ENCODE results near the gene A3GALT2.

A3GALT2 gene

GRCh38 chr1:33337441-33337840 is 16.5 kb upstream of the A3GALT2 start:
- DNase-seq (ENCODE audit: low read depth) = no peak
- no peak for TF ChIP-seq CTCF (IDR thresholded peaks at IDR 0.05; ENCODE audit: control insufficient read depth, insufficient read depth, low read depth, low read length, missing control alignments)
- H3K4me3 ChIP-seq (ENCODE audit: control insufficient read depth, low read depth, low read length) = no peak overlapping the region

- DNase-seq (ENCODE audit: low read depth) = no peak
- TF ChIP-seq CTCF (IDR thresholded peaks at IDR 0.05; ENCODE audit: control insufficient read depth, insufficient read depth, low read depth, low read length, missing control alignments) = no peak
- H3K4me3 ChIP-seq (ENCODE audit: control insufficient read depth, low read depth, low read length) = no peak overlapping the region
Observed at GRCh38 chr1:33336580-33336979, 15.7 kb upstream of the A3GALT2 start.

- TF ChIP-seq CTCF (IDR thresholded peaks at IDR 0.05; ENCODE audit: control insufficient read depth, insufficient read depth, low read depth, low read length, missing control alignments) = no peak
- H3K4me3 ChIP-seq (ENCODE audit: control insufficient read depth, low read depth, low read length) = no peak overlapping the region
- no peak for DNase-seq (ENCODE audit: low read depth)
Observed at GRCh38 chr1:33335020-33335419, 14.1 kb upstream of the A3GALT2 start.

GRCh38 chr1:33334081-33334552 is 13.2 kb upstream of the A3GALT2 start:
- no peak for DNase-seq (ENCODE audit: low read depth)
- no peak overlapping the region for H3K4me3 ChIP-seq (ENCODE audit: control insufficient read depth, low read depth, low read length)
- no peak for TF ChIP-seq CTCF (IDR thresholded peaks at IDR 0.05; ENCODE audit: control insufficient read depth, insufficient read depth, low read depth, low read length, missing control alignments)

GRCh38 chr1:33332881-33333280 is 12.0 kb upstream of the A3GALT2 start:
- no peak for DNase-seq (ENCODE audit: low read depth)
- no peak for TF ChIP-seq CTCF (IDR thresholded peaks at IDR 0.05; ENCODE audit: control insufficient read depth, insufficient read depth, low read depth, low read length, missing control alignments)
- no peak overlapping the region for H3K4me3 ChIP-seq (ENCODE audit: control insufficient read depth, low read depth, low read length)

GRCh38 chr1:33332357-33332789 is 11.5 kb upstream of the A3GALT2 start:
- DNase-seq (ENCODE audit: low read depth) = peak; percentile 70
- H3K4me3 ChIP-seq (ENCODE audit: control insufficient read depth, low read depth, low read length) = no peak overlapping the region
- no peak for TF ChIP-seq CTCF (IDR thresholded peaks at IDR 0.05; ENCODE audit: control insufficient read depth, insufficient read depth, low read depth, low read length, missing control alignments)

Measured in AG09309 (cell line).